Measurements from ENCODE around the gene SH3RF3. TPM values are rescaled to one million over a fixed set of nuclear protein-coding genes. Genes with fewer than 3 reads are reported as not detected.

SH3RF3 gene
- total and polyA plus RNA-seq, 9 of the 15 experiments (the other 6 are each of a cell fraction or from before 2014, with no cell fraction given), result 0.02 TPM; not detected in 8

DNA sequence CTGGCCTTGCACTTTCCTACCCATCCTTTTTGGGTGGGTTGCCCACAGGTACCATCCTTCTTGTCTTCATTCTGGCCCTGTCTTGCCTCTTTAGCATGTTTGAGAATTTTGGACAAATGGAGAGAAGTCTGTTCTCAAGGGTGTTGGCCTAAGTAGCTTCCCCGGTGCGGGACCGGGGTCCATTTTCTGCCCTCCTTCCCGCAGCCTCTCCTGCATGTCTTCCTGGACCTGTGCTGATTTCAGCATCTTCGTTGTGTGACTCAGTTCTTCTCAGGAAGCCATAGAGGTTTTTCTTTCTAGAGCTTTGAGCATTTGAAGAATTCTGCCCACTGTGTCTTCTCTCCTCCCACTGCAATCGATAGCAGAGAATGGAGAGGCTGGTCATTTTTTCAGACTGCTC lies 172.7 kb downstream of the SH3RF3 start (continued):
- TF ChIP-seq, protein P1, sequence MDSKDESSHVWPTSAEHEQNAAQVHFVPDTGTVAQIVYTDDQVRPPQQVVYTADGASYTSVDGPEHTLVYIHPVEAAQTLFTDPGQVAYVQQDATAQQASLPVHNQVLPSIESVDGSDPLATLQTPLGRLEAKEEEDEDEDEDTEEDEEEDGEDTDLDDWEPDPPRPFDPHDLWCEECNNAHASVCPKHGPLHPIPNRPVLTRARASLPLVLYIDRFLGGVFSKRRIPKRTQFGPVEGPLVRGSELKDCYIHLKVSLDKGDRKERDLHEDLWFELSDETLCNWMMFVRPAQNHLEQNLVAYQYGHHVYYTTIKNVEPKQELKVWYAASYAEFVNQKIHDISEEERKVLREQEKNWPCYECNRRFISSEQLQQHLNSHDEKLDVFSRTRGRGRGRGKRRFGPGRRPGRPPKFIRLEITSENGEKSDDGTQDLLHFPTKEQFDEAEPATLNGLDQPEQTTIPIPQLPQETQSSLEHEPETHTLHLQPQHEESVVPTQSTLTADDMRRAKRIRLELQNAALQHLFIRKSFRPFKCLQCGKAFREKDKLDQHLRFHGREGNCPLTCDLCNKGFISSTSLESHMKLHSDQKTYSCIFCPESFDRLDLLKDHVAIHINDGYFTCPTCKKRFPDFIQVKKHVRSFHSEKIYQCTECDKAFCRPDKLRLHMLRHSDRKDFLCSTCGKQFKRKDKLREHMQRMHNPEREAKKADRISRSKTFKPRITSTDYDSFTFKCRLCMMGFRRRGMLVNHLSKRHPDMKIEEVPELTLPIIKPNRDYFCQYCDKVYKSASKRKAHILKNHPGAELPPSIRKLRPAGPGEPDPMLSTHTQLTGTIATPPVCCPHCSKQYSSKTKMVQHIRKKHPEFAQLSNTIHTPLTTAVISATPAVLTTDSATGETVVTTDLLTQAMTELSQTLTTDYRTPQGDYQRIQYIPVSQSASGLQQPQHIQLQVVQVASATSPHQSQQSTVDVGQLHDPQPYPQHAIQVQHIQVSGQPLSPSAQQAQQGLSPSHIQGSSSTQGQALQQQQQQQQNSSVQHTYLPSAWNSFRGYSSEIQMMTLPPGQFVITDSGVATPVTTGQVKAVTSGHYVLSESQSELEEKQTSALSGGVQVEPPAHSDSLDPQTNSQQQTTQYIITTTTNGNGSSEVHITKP (IDR thresholded peaks at IDR 0.05; ENCODE audit: partially characterized antibody), result no peak
- TF ChIP-seq BDP1 (IDR thresholded peaks at IDR 0.05; ENCODE audit: insufficient read depth, insufficient read length) (no peak), MAFG (tag; conservative IDR thresholded peaks at IDR 0.05) (no peak), ZC3H8 (IDR thresholded peaks at IDR 0.05) (no peak), CBX5 (IDR thresholded peaks at IDR 0.05; ENCODE audit: borderline replicate concordance, low read depth) (no peak), XRCC3 (IDR thresholded peaks at IDR 0.05) (no peak), ZNF12 (CRISPR knock-in tag; IDR thresholded peaks at IDR 0.05) (no peak), TAF15 (IDR thresholded peaks at IDR 0.05; ENCODE audit: low read depth, low read length) (no peak), TGIF2 (CRISPR knock-in tag; IDR thresholded peaks at IDR 0.05) (no peak), NFRKB (IDR thresholded peaks at IDR 0.05; ENCODE audit: low read depth) (no peak)
- TF ChIP-seq, protein P2, sequence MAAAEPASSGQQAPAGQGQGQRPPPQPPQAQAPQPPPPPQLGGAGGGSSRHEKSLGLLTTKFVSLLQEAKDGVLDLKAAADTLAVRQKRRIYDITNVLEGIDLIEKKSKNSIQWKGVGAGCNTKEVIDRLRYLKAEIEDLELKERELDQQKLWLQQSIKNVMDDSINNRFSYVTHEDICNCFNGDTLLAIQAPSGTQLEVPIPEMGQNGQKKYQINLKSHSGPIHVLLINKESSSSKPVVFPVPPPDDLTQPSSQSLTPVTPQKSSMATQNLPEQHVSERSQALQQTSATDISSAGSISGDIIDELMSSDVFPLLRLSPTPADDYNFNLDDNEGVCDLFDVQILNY (CRISPR knock-in tag; IDR thresholded peaks at IDR 0.05), result no peak
- TF ChIP-seq, protein P3, sequence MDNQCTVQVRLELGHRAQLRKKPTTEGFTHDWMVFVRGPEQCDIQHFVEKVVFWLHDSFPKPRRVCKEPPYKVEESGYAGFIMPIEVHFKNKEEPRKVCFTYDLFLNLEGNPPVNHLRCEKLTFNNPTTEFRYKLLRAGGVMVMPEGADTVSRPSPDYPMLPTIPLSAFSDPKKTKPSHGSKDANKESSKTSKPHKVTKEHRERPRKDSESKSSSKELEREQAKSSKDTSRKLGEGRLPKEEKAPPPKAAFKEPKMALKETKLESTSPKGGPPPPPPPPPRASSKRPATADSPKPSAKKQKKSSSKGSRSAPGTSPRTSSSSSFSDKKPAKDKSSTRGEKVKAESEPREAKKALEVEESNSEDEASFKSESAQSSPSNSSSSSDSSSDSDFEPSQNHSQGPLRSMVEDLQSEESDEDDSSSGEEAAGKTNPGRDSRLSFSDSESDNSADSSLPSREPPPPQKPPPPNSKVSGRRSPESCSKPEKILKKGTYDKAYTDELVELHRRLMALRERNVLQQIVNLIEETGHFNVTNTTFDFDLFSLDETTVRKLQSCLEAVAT (IDR thresholded peaks at IDR 0.05), result no peak
- TF ChIP-seq, protein P4, sequence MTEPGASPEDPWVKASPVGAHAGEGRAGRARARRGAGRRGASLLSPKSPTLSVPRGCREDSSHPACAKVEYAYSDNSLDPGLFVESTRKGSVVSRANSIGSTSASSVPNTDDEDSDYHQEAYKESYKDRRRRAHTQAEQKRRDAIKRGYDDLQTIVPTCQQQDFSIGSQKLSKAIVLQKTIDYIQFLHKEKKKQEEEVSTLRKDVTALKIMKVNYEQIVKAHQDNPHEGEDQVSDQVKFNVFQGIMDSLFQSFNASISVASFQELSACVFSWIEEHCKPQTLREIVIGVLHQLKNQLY (CRISPR knock-in tag; conservative IDR thresholded peaks at IDR 0.05), result no peak
